ENCODE measurements around the gene INPP4B. TPM values are rescaled to one million over a fixed set of nuclear protein-coding genes. Genes with fewer than 3 reads are reported as not detected.

INPP4B gene
- total and polyA plus RNA-seq, 2 donors (not counting 1 experiment from before 2014, with no cell fraction given), result 19.7 to 22.2 TPM

- Histone ChIP-seq H3K4me2 (ENCODE audit: extremely low read depth, insufficient read depth, low read length) (no peak overlapping the region), H3K9ac (ENCODE audit: insufficient read depth, low read length) (no peak overlapping the region), H3K79me2 (ENCODE audit: control insufficient read depth, insufficient read depth, low read length) (no peaks in the 10 kb centered on the region), H3K9me3 (ENCODE audit: control insufficient read depth, insufficient read depth, low read depth, low read length) (no peaks in the 10 kb centered on the region), H2AFZ (ENCODE audit: low read length) (no peak overlapping the region), H3K4me1 (ENCODE audit: control insufficient read depth, extremely low read depth, insufficient read depth, low read length) (no peaks in the 10 kb centered on the region), H4K20me1 (ENCODE audit: control insufficient read depth, extremely low read depth, insufficient read depth, low read length) (no peaks in the 10 kb centered on the region), H3K27me3 (ENCODE audit: control insufficient read depth, insufficient read depth, low read length) (no peaks in the 10 kb centered on the region), H3K27ac (ENCODE audit: insufficient read depth, low read length) (no peak overlapping the region), H3K36me3 (ENCODE audit: control insufficient read depth, insufficient read depth, low read length) (no peaks in the 10 kb centered on the region), H3K4me3 (replicated peaks in 1 of 4; ENCODE audit: control extremely low read depth in 1 of 4, insufficient read depth in 1 of 4, low read depth in 3 of 4, low read length in 4 of 4) (no peak overlapping the region)
- TF ChIP-seq CTCF (conservative IDR thresholded peaks at IDR 0.05 in 1 of 2, IDR thresholded peaks at IDR 0.05 in 1 of 2; ENCODE audit: low read depth in 1 of 2, low read length in 2 of 2) (no peak), EZH2 (IDR thresholded peaks at IDR 0.05; ENCODE audit: low read length, missing control alignments) (no peak)
- peak in 1 of 2 donors; percentile 45 for DNase-seq (ENCODE audit: low read depth in 2 of 2)
Observed at GRCh38 chr4:142083264-142083663, 762.8 kb downstream of the INPP4B start.

- H3K36me3 ChIP-seq (ENCODE audit: control insufficient read depth, insufficient read depth, low read length), result no peaks in the 10 kb centered on the region
- no peaks in the 10 kb centered on the region for H3K27me3 ChIP-seq (ENCODE audit: control insufficient read depth, insufficient read depth, low read length)
- TF ChIP-seq EZH2 (IDR thresholded peaks at IDR 0.05; ENCODE audit: low read length, missing control alignments) (no peak), CTCF (conservative IDR thresholded peaks at IDR 0.05 in 1 of 2, IDR thresholded peaks at IDR 0.05 in 1 of 2; ENCODE audit: low read depth in 1 of 2, low read length in 2 of 2) (no peak)
- no peak overlapping the region for H3K4me2 ChIP-seq (ENCODE audit: extremely low read depth, insufficient read depth, low read length)
- no peaks in the 10 kb centered on the region for H3K4me1 ChIP-seq (ENCODE audit: control insufficient read depth, extremely low read depth, insufficient read depth, low read length)
- H3K9ac ChIP-seq (ENCODE audit: insufficient read depth, low read length), result no peak overlapping the region
- no peaks in the 10 kb centered on the region for H4K20me1 ChIP-seq (ENCODE audit: control insufficient read depth, extremely low read depth, insufficient read depth, low read length)
- no peak overlapping the region for H3K27ac ChIP-seq (ENCODE audit: insufficient read depth, low read length)
- H2AFZ ChIP-seq (ENCODE audit: low read length), result no peak overlapping the region
- no peak overlapping the region for H3K4me3 ChIP-seq (replicated peaks in 1 of 4; ENCODE audit: control extremely low read depth in 1 of 4, insufficient read depth in 1 of 4, low read depth in 3 of 4, low read length in 4 of 4)
- DNase-seq (ENCODE audit: low read depth in 2 of 2), result peak in 1 of 2 donors; percentile 45
- no peaks in the 10 kb centered on the region for H3K79me2 ChIP-seq (ENCODE audit: control insufficient read depth, insufficient read depth, low read length)
- H3K9me3 ChIP-seq (ENCODE audit: control insufficient read depth, insufficient read depth, low read depth, low read length), result no peaks in the 10 kb centered on the region
Observed at GRCh38 chr4:142081025-142081424, 765.1 kb downstream of the INPP4B start.

GRCh38 chr4:142079959-142080358 lies 766.1 kb downstream of the INPP4B start:
- Histone ChIP-seq H3K4me3 (replicated peaks in 1 of 4; ENCODE audit: control extremely low read depth in 1 of 4, insufficient read depth in 1 of 4, low read depth in 3 of 4, low read length in 4 of 4) (no peak overlapping the region), H3K9me3 (ENCODE audit: control insufficient read depth, insufficient read depth, low read depth, low read length) (no peaks in the 10 kb centered on the region), H2AFZ (ENCODE audit: low read length) (no peak overlapping the region), H3K79me2 (ENCODE audit: control insufficient read depth, insufficient read depth, low read length) (no peaks in the 10 kb centered on the region), H3K4me1 (ENCODE audit: control insufficient read depth, extremely low read depth, insufficient read depth, low read length) (no peaks in the 10 kb centered on the region), H3K27me3 (ENCODE audit: control insufficient read depth, insufficient read depth, low read length) (no peaks in the 10 kb centered on the region), H3K27ac (ENCODE audit: insufficient read depth, low read length) (no peak overlapping the region), H4K20me1 (ENCODE audit: control insufficient read depth, extremely low read depth, insufficient read depth, low read length) (no peaks in the 10 kb centered on the region), H3K4me2 (ENCODE audit: extremely low read depth, insufficient read depth, low read length) (no peak overlapping the region), H3K9ac (ENCODE audit: insufficient read depth, low read length) (no peak overlapping the region), H3K36me3 (ENCODE audit: control insufficient read depth, insufficient read depth, low read length) (no peaks in the 10 kb centered on the region)
- no peak for DNase-seq (ENCODE audit: low read depth in 2 of 2)
- TF ChIP-seq CTCF (conservative IDR thresholded peaks at IDR 0.05 in 1 of 2, IDR thresholded peaks at IDR 0.05 in 1 of 2; ENCODE audit: low read depth in 1 of 2, low read length in 2 of 2) (no peak), EZH2 (IDR thresholded peaks at IDR 0.05; ENCODE audit: low read length, missing control alignments) (no peak)

Measured in fibroblast of lung (primary cell).